Measurements from ENCODE around the gene OR4C46.
"Not testable (repeated sequence)": the region's sequence is repeated elsewhere in the genome, so short reads cannot be mapped to it uniquely, and the experiment has no call there.

The OR4C46 gene

GRCh38 chr11:54603898-54604297 lies at the start of gene OR4C46:
Gene OR4C46 (minus strand): TSS chr11:54603998. CDS start chr11:54603998, 0 bp downstream.
- no peaks in the 10 kb centered on the region for H4K20me1 ChIP-seq (ENCODE audit: low read depth, low read length)
- H3K4me2 ChIP-seq (ENCODE audit: low read depth, low read length, poor library complexity, severe bottlenecking), result no peak within 1 kb of the TSS
- H3F3A ChIP-seq (ENCODE audit: insufficient read depth), result no peaks in the 10 kb centered on the region
- no peak within 1 kb of the TSS for H2AFZ ChIP-seq (ENCODE audit: low read depth, low read length, severe bottlenecking)
- TF ChIP-seq CTCF (IDR thresholded peaks at IDR 0.05; ENCODE audit: insufficient read depth, low read length, poor library complexity, severe bottlenecking) (no peak), EZH2phosphoT487 (conservative IDR thresholded peaks at IDR 0.05; ENCODE audit: low read length) (no peak)
- H3K79me2 ChIP-seq (ENCODE audit: insufficient read depth, low read length), result no peaks in the 10 kb centered on the region
- H3K9me3 ChIP-seq (ENCODE audit: insufficient read depth, low read length), result no peaks in the 10 kb centered on the region
- H3K9me2 ChIP-seq (replicated peaks; ENCODE audit: insufficient read depth, low read length), result no peaks in the 10 kb centered on the region
- no peak within 1 kb of the TSS for H3K4me3 ChIP-seq (ENCODE audit: insufficient read depth, low read length, poor library complexity, severe bottlenecking)
- H3K27ac ChIP-seq (ENCODE audit: low read depth, low read length), result no peak within 1 kb of the TSS
- H3K27me3 ChIP-seq (ENCODE audit: low read length), result no peaks in the 10 kb centered on the region
- H3K9ac ChIP-seq (ENCODE audit: low read length), result no peak within 1 kb of the TSS
- H3K36me3 ChIP-seq (ENCODE audit: low read length), result no peaks in the 10 kb centered on the region

GRCh38 chr11:54645606-54646005 lies 41.8 kb upstream of the OR4C46 start:
- H3K27ac ChIP-seq (ENCODE audit: low read depth, low read length); H3K9me3 ChIP-seq (ENCODE audit: insufficient read depth, low read length); H4K20me1 ChIP-seq (ENCODE audit: low read depth, low read length); H3F3A ChIP-seq (ENCODE audit: insufficient read depth); H3K79me2 ChIP-seq (ENCODE audit: insufficient read depth, low read length); H3K9me2 ChIP-seq (replicated peaks; ENCODE audit: insufficient read depth, low read length); H2AFZ ChIP-seq (ENCODE audit: low read depth, low read length, severe bottlenecking); H3K9ac ChIP-seq (ENCODE audit: low read length); H3K36me3 ChIP-seq (ENCODE audit: low read length); H3K4me2 ChIP-seq (ENCODE audit: low read depth, low read length, poor library complexity, severe bottlenecking); H3K27me3 ChIP-seq (ENCODE audit: low read length); H3K4me3 ChIP-seq (ENCODE audit: insufficient read depth, low read length, poor library complexity, severe bottlenecking): not testable (repeated sequence)

GRCh38 chr11:54561439-54561838 lies 42.4 kb downstream of the OR4C46 start:
- H4K20me1 ChIP-seq (ENCODE audit: low read depth, low read length); H2AFZ ChIP-seq (ENCODE audit: low read depth, low read length, severe bottlenecking); H3F3A ChIP-seq (ENCODE audit: insufficient read depth); H3K36me3 ChIP-seq (ENCODE audit: low read length); H3K4me3 ChIP-seq (ENCODE audit: insufficient read depth, low read length, poor library complexity, severe bottlenecking); H3K9ac ChIP-seq (ENCODE audit: low read length); H3K79me2 ChIP-seq (ENCODE audit: insufficient read depth, low read length); H3K4me2 ChIP-seq (ENCODE audit: low read depth, low read length, poor library complexity, severe bottlenecking); H3K27me3 ChIP-seq (ENCODE audit: low read length); H3K9me2 ChIP-seq (replicated peaks; ENCODE audit: insufficient read depth, low read length); H3K27ac ChIP-seq (ENCODE audit: low read depth, low read length): not testable (repeated sequence)
- H3K9me3 ChIP-seq (ENCODE audit: insufficient read depth, low read length), result peaks cover 20% of the 10 kb centered on the region; the same call in 1 of the 2 replicates

GRCh38 chr11:54558919-54559318 lies 44.9 kb downstream of the OR4C46 start:
- Histone ChIP-seq H3K79me2 (ENCODE audit: insufficient read depth, low read length) (no peaks in the 10 kb centered on the region), H3K4me2 (ENCODE audit: low read depth, low read length, poor library complexity, severe bottlenecking) (no peak overlapping the region), H3K27ac (ENCODE audit: low read depth, low read length) (no peak overlapping the region), H2AFZ (ENCODE audit: low read depth, low read length, severe bottlenecking) (no peak overlapping the region), H3K9me2 (replicated peaks; ENCODE audit: insufficient read depth, low read length) (no peaks in the 10 kb centered on the region), H4K20me1 (ENCODE audit: low read depth, low read length) (no peaks in the 10 kb centered on the region), H3F3A (ENCODE audit: insufficient read depth) (no peaks in the 10 kb centered on the region), H3K9me3 (ENCODE audit: insufficient read depth, low read length) (peaks cover 20% of the 10 kb centered on the region; the same call in 1 of the 2 replicates), H3K9ac (ENCODE audit: low read length) (no peak overlapping the region), H3K27me3 (ENCODE audit: low read length) (no peaks in the 10 kb centered on the region), H3K36me3 (ENCODE audit: low read length) (no peaks in the 10 kb centered on the region), H3K4me3 (ENCODE audit: insufficient read depth, low read length, poor library complexity, severe bottlenecking) (no peak overlapping the region)
- TF ChIP-seq CTCF (IDR thresholded peaks at IDR 0.05; ENCODE audit: insufficient read depth, low read length, poor library complexity, severe bottlenecking), result no peak
- TF ChIP-seq EZH2phosphoT487 (conservative IDR thresholded peaks at IDR 0.05; ENCODE audit: low read length), result no peak

All from SU-DHL-6 (cell line).